ENCODE data around the gene EML1. TPM values are rescaled to one million over a fixed set of nuclear protein-coding genes. Genes with fewer than 3 reads are reported as not detected.

EML1 gene
- total and polyA plus RNA-seq, 2 of the 13 experiments (the other 11 are each of a cell fraction or from before 2014, with no cell fraction given) = 0.59 to 1.7 TPM

DNA sequence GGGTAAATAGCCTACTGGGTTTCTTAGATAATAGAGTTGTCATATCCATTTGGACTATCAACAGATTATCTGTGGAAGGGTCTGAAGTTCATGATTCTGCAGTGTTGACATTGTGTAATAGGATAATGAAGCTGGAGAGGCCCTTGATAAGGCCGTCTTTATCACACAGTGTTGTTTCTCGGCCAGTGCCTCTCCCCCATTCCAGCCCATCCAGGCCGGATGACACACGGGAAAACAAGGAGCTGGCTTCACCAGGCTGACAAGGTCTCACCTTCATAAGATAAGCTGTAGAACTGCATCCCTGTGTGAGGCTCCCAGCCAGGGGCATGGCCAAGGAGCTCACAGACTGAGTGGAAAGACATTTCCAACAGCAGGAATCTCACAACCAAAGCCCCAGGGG, 8.7 kb upstream of the EML1 start (continued):
- TF ChIP-seq, protein P1, sequence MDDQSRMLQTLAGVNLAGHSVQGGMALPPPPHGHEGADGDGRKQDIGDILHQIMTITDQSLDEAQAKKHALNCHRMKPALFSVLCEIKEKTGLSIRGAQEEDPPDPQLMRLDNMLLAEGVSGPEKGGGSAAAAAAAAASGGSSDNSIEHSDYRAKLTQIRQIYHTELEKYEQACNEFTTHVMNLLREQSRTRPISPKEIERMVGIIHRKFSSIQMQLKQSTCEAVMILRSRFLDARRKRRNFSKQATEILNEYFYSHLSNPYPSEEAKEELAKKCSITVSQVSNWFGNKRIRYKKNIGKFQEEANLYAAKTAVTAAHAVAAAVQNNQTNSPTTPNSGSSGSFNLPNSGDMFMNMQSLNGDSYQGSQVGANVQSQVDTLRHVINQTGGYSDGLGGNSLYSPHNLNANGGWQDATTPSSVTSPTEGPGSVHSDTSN (CRISPR knock-in tag; IDR thresholded peaks at IDR 0.05; ENCODE audit: borderline replicate concordance) = no peak
- TF ChIP-seq ARNTL (CRISPR knock-in tag; IDR thresholded peaks at IDR 0.05) (peak; percentile 37; the same call in 1 of the 2 replicates), ZNF530 (CRISPR knock-in tag; IDR thresholded peaks at IDR 0.05; ENCODE audit: low read depth) (no peak), CCDC6 (CRISPR knock-in tag; IDR thresholded peaks at IDR 0.05) (no peak), NFATC3 (CRISPR knock-in tag; IDR thresholded peaks at IDR 0.05) (no peak), RFXAP (CRISPR knock-in tag; IDR thresholded peaks at IDR 0.05; ENCODE audit: borderline replicate concordance) (0 out of 2 replicates have a peak, but pooled peaks have one; percentile 44)
- TF ChIP-seq, protein P2, sequence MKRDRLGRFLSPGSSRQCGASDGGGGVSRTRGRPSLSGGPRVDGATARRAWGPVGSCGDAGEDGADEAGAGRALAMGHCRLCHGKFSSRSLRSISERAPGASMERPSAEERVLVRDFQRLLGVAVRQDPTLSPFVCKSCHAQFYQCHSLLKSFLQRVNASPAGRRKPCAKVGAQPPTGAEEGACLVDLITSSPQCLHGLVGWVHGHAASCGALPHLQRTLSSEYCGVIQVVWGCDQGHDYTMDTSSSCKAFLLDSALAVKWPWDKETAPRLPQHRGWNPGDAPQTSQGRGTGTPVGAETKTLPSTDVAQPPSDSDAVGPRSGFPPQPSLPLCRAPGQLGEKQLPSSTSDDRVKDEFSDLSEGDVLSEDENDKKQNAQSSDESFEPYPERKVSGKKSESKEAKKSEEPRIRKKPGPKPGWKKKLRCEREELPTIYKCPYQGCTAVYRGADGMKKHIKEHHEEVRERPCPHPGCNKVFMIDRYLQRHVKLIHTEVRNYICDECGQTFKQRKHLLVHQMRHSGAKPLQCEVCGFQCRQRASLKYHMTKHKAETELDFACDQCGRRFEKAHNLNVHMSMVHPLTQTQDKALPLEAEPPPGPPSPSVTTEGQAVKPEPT (CRISPR knock-in tag; IDR thresholded peaks at IDR 0.05; ENCODE audit: low read depth) = no peak

DNA sequence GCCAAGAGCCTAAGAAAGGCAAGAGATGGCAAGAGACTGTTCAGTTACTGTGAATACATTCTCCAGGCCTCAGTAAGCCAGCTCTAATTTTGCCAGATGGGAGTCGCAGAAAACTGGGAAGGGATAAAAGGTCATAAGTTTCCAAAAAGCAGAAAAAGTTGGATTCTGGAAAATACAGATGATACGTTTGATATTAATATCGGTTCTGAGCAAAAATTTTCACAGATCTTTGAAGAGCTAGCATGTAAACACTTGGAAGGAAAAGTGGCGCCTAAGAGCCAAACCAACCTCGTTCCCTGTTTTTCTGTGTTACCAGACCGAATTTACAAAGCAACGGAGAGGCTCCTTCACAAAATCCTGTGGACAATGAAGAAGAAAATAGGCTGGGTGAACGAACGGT, 7.8 kb upstream of the EML1 start:
- POLR2A ChIA-PET = no interaction called here
- H3K36me3 ChIP-seq (replicated peaks in 1 of 2; ENCODE audit: control insufficient read depth in 1 of 2, insufficient read depth in 2 of 2, low read length in 2 of 2) = no peaks in the 10 kb centered on the region
- FAIRE-seq (no peak), ATAC-seq (no peak), DNase-seq (ENCODE audit: low spot score) (no peak)
- in situ Hi-C loops (cut with HindIII; ENCODE audit: extremely low pct_ligation_motif_present, low pct_unique_long_range_greater_than_20kb) = no loop called here
- H3K4me1 ChIP-seq (ENCODE audit: insufficient read depth, low read length) = peaks cover 36% of the 10 kb centered on the region
- no peak overlapping the region for H3K9ac ChIP-seq (ENCODE audit: insufficient read depth, low read depth, low read length)
- no peaks in the 10 kb centered on the region for H3K79me2 ChIP-seq (ENCODE audit: insufficient read depth, low read length)
- no peaks in the 10 kb centered on the region for H4K20me1 ChIP-seq (ENCODE audit: insufficient read depth, low read length)
- H3K4me3 ChIP-seq (replicated peaks in 1 of 3; ENCODE audit: insufficient read depth in 1 of 3, low read depth in 2 of 3, low read length in 3 of 3) = no peak overlapping the region
- no peak overlapping the region for H2AFZ ChIP-seq (ENCODE audit: low read length)
- CTCF ChIA-PET (ENCODE audit: low intra/inter-chr PET ratio, low total read pairs) = no interaction called here
- H3K27me3 ChIP-seq (ENCODE audit: control insufficient read depth in 1 of 2, insufficient read depth in 2 of 2, low read length in 2 of 2) = peaks cover 2 to 16% of the 10 kb centered on the region in 2 experiments; a peak in 4 of 5 replicates
- WGBS (ENCODE audit: low lambda C conversion rate) = 88% methylated on average over 9 of the region's 9 CpGs
- BruUV-seq (replicated peaks) = no TSS peak
- H3K9me3 ChIP-seq (ENCODE audit: low read length) = no peaks in the 10 kb centered on the region
- no peak overlapping the region for H3K4me2 ChIP-seq (ENCODE audit: low read depth, low read length)
- intact Hi-C loops (cut with micrococcal nuclease; ENCODE audit: unreplicated experiment) = no loop called here
- no peak for TF ChIP-seq TRIM24 (CRISPR knock-in tag; IDR thresholded peaks at IDR 0.05)
- TF ChIP-seq AGO1 (IDR thresholded peaks at IDR 0.05; ENCODE audit: low read depth, low read length, poor library complexity, severe bottlenecking) = no peak
- TF ChIP-seq ZNF547 (CRISPR knock-in tag; IDR thresholded peaks at IDR 0.05) = no peak
- no peak for TF ChIP-seq RXRA (CRISPR knock-in tag; IDR thresholded peaks at IDR 0.05)
- TF ChIP-seq RARA (CRISPR knock-in tag; IDR thresholded peaks at IDR 0.05) = no peak
- no peak for TF ChIP-seq ZNF614 (CRISPR knock-in tag; IDR thresholded peaks at IDR 0.05; ENCODE audit: borderline replicate concordance)
- TF ChIP-seq NR2C2 (CRISPR knock-in tag; IDR thresholded peaks at IDR 0.05; ENCODE audit: borderline replicate concordance) = no peak
- no peak for TF ChIP-seq KMT2B (CRISPR knock-in tag; IDR thresholded peaks at IDR 0.05)
- TF ChIP-seq, protein P3, sequence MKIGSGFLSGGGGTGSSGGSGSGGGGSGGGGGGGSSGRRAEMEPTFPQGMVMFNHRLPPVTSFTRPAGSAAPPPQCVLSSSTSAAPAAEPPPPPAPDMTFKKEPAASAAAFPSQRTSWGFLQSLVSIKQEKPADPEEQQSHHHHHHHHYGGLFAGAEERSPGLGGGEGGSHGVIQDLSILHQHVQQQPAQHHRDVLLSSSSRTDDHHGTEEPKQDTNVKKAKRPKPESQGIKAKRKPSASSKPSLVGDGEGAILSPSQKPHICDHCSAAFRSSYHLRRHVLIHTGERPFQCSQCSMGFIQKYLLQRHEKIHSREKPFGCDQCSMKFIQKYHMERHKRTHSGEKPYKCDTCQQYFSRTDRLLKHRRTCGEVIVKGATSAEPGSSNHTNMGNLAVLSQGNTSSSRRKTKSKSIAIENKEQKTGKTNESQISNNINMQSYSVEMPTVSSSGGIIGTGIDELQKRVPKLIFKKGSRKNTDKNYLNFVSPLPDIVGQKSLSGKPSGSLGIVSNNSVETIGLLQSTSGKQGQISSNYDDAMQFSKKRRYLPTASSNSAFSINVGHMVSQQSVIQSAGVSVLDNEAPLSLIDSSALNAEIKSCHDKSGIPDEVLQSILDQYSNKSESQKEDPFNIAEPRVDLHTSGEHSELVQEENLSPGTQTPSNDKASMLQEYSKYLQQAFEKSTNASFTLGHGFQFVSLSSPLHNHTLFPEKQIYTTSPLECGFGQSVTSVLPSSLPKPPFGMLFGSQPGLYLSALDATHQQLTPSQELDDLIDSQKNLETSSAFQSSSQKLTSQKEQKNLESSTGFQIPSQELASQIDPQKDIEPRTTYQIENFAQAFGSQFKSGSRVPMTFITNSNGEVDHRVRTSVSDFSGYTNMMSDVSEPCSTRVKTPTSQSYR (CRISPR knock-in tag; IDR thresholded peaks at IDR 0.05; ENCODE audit: borderline replicate concordance) = no peak
- no peak for TF ChIP-seq ATF7-NPFF (CRISPR knock-in tag; IDR thresholded peaks at IDR 0.05; ENCODE audit: low read depth)
- TF ChIP-seq ZBTB1 (CRISPR knock-in tag; IDR thresholded peaks at IDR 0.05; ENCODE audit: borderline replicate concordance) = no peak
- TF ChIP-seq ZNF44 (CRISPR knock-in tag; IDR thresholded peaks at IDR 0.05) = no peak
- TF ChIP-seq IRX3 (CRISPR knock-in tag; IDR thresholded peaks at IDR 0.05; ENCODE audit: borderline replicate concordance, low read depth) = no peak
- H3K27ac ChIP-seq (ENCODE audit: extremely low read length, insufficient read depth, low read length) = no peak overlapping the region
